Retinal pigment epithelial cell (primary cell): ENCODE data around the gene RGS11.

Source experiments
- DNase-seq: peaks from one replicate; pipeline ENCODE4 v3.0.0-alpha.2; 2010; ENCODE audit warnings: low read depth
- H3K4me3 ChIP-seq: 2 replicates; pipeline ENCODE4 v1.5.1; 2011; ENCODE audit warnings: mild to moderate bottlenecking, low read length, control low read depth, moderate library complexity
- CTCF ChIP-seq: conservative IDR thresholded peaks from 2 replicates; pipeline ENCODE4 v1.5.1; 2011; ENCODE audit warnings: low read depth, low read length, control low read depth, inconsistent platforms

The RGS11 gene

GRCh38 chr16:317583-317982, 41.8 kb upstream of the RGS11 start:
- H3K4me3 ChIP-seq: no peak overlapping the region
- no peak for TF ChIP-seq CTCF
- no peak for DNase-seq

GRCh38 chr16:316741-317464, 41.2 kb upstream of the RGS11 start:
- TF ChIP-seq CTCF: no peak
- no peak overlapping the region for H3K4me3 ChIP-seq
- no peak for DNase-seq

GRCh38 chr16:314795-315299, 39.1 kb upstream of the RGS11 start:
- DNase-seq: no peak
- H3K4me3 ChIP-seq: no peak overlapping the region
- TF ChIP-seq CTCF: no peak

GRCh38 chr16:314351-314750, 38.6 kb upstream of the RGS11 start:
- H3K4me3 ChIP-seq: no peak overlapping the region
- DNase-seq: no peak
- no peak for TF ChIP-seq CTCF

GRCh38 chr16:311725-312124, 36.0 kb upstream of the RGS11 start:
- H3K4me3 ChIP-seq: no peak overlapping the region
- no peak for DNase-seq
- no peak for TF ChIP-seq CTCF

GRCh38 chr16:309476-309875, 33.7 kb upstream of the RGS11 start:
- no peak overlapping the region for H3K4me3 ChIP-seq
- no peak for TF ChIP-seq CTCF
- no peak for DNase-seq

GRCh38 chr16:307691-308312, 32.1 kb upstream of the RGS11 start:
- TF ChIP-seq CTCF: no peak
- DNase-seq: no peak
- H3K4me3 ChIP-seq: no peak overlapping the region
